K562 (cell line): ENCODE results near the gene CREB3L1. TPM values are rescaled to one million over a fixed set of nuclear protein-coding genes. Genes with fewer than 3 reads are reported as not detected.

Source experiments
- BCOR ChIP-seq: fragments of 450-650 bp; IDR thresholded peaks from 2 replicates; pipeline ENCODE4 v1.6.1; 2016
- BHLHE40 ChIP-seq: IDR thresholded peaks from 2 replicates; pipeline ENCODE4 v1.6.1; 2011; ENCODE audit warnings: low read length, improper control_type of control experiment
- CHAMP1 ChIP-seq: fragments of 450-650 bp; IDR thresholded peaks from 2 replicates; pipeline ENCODE4 v1.6.1; 2016; ENCODE audit warnings: mild to moderate bottlenecking
- CREB1 ChIP-seq, 2 experiments: sonication (generic) in 1 of 2; formaldehyde crosslinking in 1 of 2; IDR thresholded peaks; 2 replicates each; pipeline versions ENCODE4 v1.6.1 to v1.8.0; 2012 to 2022; ENCODE audit warnings: inconsistent platforms in 1 of 2, mild to moderate bottlenecking in 1 of 2, missing genetic modification reagents in 1 of 2, moderate library complexity in 1 of 2
- CREB3 ChIP-seq: fragments of 450-650 bp; conservative IDR thresholded peaks from 2 replicates; pipeline ENCODE4 v1.6.1; 2016; ENCODE audit warnings: missing genetic modification characterization, low read depth, mild to moderate bottlenecking, missing compliant biosample characterization, moderate library complexity
- FOXK2 ChIP-seq, 2 experiments: fragments of 450-650 bp; IDR thresholded peaks in 1 of 2; conservative IDR thresholded peaks in 1 of 2; 2 replicates each; pipeline ENCODE4 v1.6.1; 2016; ENCODE audit warnings: low read depth in 2 of 2, mild to moderate bottlenecking in 1 of 2
- MAX ChIP-seq: sonication (generic); formaldehyde crosslinking; IDR thresholded peaks from 2 replicates; pipeline ENCODE4 v1.9.0; 2022; ENCODE audit warnings: mild to moderate bottlenecking, missing genetic modification reagents
- MAZ ChIP-seq, 2 experiments: fragments of 450-650 bp in 1 of 2; sonication (generic) in 1 of 2; formaldehyde crosslinking; IDR thresholded peaks in 1 of 2; conservative IDR thresholded peaks in 1 of 2; 2 replicates each; pipeline versions ENCODE4 v1.4.0 to v1.5.0; 2020; ENCODE audit warnings: mild to moderate bottlenecking in 1 of 2, missing genetic modification reagents in 1 of 2
- NFE2 ChIP-seq: IDR thresholded peaks from 2 replicates; pipeline ENCODE4 v1.6.1; 2014; ENCODE audit warnings: antibody characterized with exemption, low read depth
- POLR2AphosphoS2 ChIP-seq: IDR thresholded peaks from 2 replicates; pipeline ENCODE4 v1.6.1; 2012; ENCODE audit warnings: low read length, improper control_type of control experiment
- PPARD ChIP-seq: fragments of 250-450 bp; sonication (Bioruptor Pico); IDR thresholded peaks from 2 replicates; pipeline ENCODE4 v1.8.0; 2022; ENCODE audit warnings: inconsistent platforms, mild to moderate bottlenecking, moderate library complexity
- PRPF4 ChIP-seq: fragments of 200-400 bp; formaldehyde crosslinking; IDR thresholded peaks from one replicate; pipeline ENCODE4 v1.6.1; 2017; ENCODE audit warnings: low read length, low read depth, mild to moderate bottlenecking; ENCODE audit not compliant: insufficient read depth, poor library complexity, severe bottlenecking
- SMARCC2 ChIP-seq: fragments of 450-650 bp; IDR thresholded peaks from 2 replicates; pipeline ENCODE4 v1.6.1; 2017; ENCODE audit warnings: antibody characterized with exemption, moderate library complexity, mild to moderate bottlenecking, low read depth
- TAF7 ChIP-seq: fragments of 450-650 bp; IDR thresholded peaks from 2 replicates; pipeline ENCODE4 v1.6.1; 2016; ENCODE audit warnings: missing genetic modification characterization, missing compliant biosample characterization
- TFAP4 ChIP-seq: sonication (generic); formaldehyde crosslinking; IDR thresholded peaks from 2 replicates; pipeline ENCODE4 v1.8.0; 2022; ENCODE audit warnings: missing genetic modification reagents, mild to moderate bottlenecking, moderate library complexity, borderline replicate concordance
- ZBTB43 ChIP-seq: sonication (generic); formaldehyde crosslinking; IDR thresholded peaks from 2 replicates; pipeline ENCODE4 v1.8.0; 2023; ENCODE audit warnings: mild to moderate bottlenecking, missing genetic modification reagents
- ZFPM2 ChIP-seq: fragments of 250-450 bp; sonication (Bioruptor Pico); IDR thresholded peaks from 2 replicates; pipeline ENCODE4 v1.5.1; 2022; ENCODE audit warnings: mild to moderate bottlenecking
- ZNF143 ChIP-seq: sonication (generic); formaldehyde crosslinking; IDR thresholded peaks from 2 replicates; pipeline ENCODE4 v1.9.0; 2022; ENCODE audit warnings: mild to moderate bottlenecking, missing genetic modification reagents
- ZNF282 ChIP-seq: sonication (generic); formaldehyde crosslinking; IDR thresholded peaks from 2 replicates; pipeline ENCODE4 v1.8.1; 2023; ENCODE audit warnings: missing genetic modification reagents
- ZNF644 ChIP-seq: fragments of 200-800 bp; sonication (Bioruptor generic); IDR thresholded peaks from 2 replicates; pipeline ENCODE4 v1.6.1; 2016; ENCODE audit warnings: low read depth, missing genetic modification characterization, missing compliant biosample characterization
- ZNF707 ChIP-seq: fragments of 250-450 bp; sonication (Bioruptor Pico); conservative IDR thresholded peaks from 2 replicates; pipeline ENCODE4 v1.8.0; 2022; ENCODE audit warnings: inconsistent platforms, mild to moderate bottlenecking, moderate library complexity
- ZNF77 ChIP-seq: fragments of 250-450 bp; sonication (Bioruptor Pico); IDR thresholded peaks from 2 replicates; pipeline ENCODE4 v1.5.0; 2020
- polyA plus RNA-seq, 8 experiments: library from polyadenylated mRNA; depleted of rRNA in 4 of 8; stranded (reverse) in 5 of 8; unstranded in 3 of 8; fragments of >200 nt; fragmentation: Nextera tagmentation in 2 of 8; fragmentation: Illumina TruSeq in 1 of 8; extraction: Ambion mirVana in 2 of 8; extraction: Trizol in 1 of 8; gene quantifications; 2 replicates each; pipeline versions ENCODE4 v1.2.1 to v1.2.3, GENCODE V29; 2011 to 2014; ENCODE audit warnings: inconsistent platforms in 1 of 8, missing spikeins in 1 of 8
- total RNA-seq, 7 experiments: library from RNA; depleted of rRNA in 6 of 7; stranded (reverse); fragments of >200 nt in 6 of 7; fragmentation: Illumina TruSeq in 2 of 7; extraction: Trizol in 2 of 7; gene quantifications; 2 replicates each; pipeline versions ENCODE4 v1.2.1 to v1.2.3, GENCODE V29; 2011 to 2021; ENCODE audit warnings: low replicate concordance in 1 of 7

CREB3L1 gene
- total and polyA plus RNA-seq, 9 of the 15 experiments (the other 6 are each of a cell fraction or from before 2014, with no cell fraction given): 1.2 to 27.6 (median 3.7) TPM

- no peak for TF ChIP-seq CHAMP1
- no peak for TF ChIP-seq PRPF4
- TF ChIP-seq MAZ (CRISPR knock-in tag; conservative IDR thresholded peaks at IDR 0.05 in 1 of 2, IDR thresholded peaks at IDR 0.05 in 1 of 2): peak; percentile 89 to 93
- TF ChIP-seq ZNF143: no peak
- TF ChIP-seq CREB1 (IDR thresholded peaks at IDR 0.05): no peak
- no peak for TF ChIP-seq CREB1 (CRISPR knock-in tag; IDR thresholded peaks at IDR 0.05)
- TF ChIP-seq BCOR: no peak
- peak; percentile 98 for TF ChIP-seq FOXK2 (conservative IDR thresholded peaks at IDR 0.05 in 1 of 2, IDR thresholded peaks at IDR 0.05 in 1 of 2; ENCODE audit: low read depth in 2 of 2)
- peak; percentile 98 for TF ChIP-seq TFAP4
- TF ChIP-seq PPARD (CRISPR knock-in tag): no peak
- no peak for TF ChIP-seq ZFPM2 (CRISPR knock-in tag)
- TF ChIP-seq MAX: peak; percentile 68
- TF ChIP-seq ZNF77: no peak
- TF ChIP-seq ZNF282 (CRISPR knock-in tag): no peak
- TF ChIP-seq NFE2: 0 out of 2 replicates have a peak, but pooled peaks have one; percentile 24
- 0 out of 2 replicates have a peak, but pooled peaks have one; percentile 7 for TF ChIP-seq BHLHE40
- no peak for TF ChIP-seq POLR2AphosphoS2
- no peak for TF ChIP-seq ZBTB43 (CRISPR knock-in tag)
- peak; percentile 58; the same call in 1 of the 2 replicates for TF ChIP-seq SMARCC2
- TF ChIP-seq TAF7 (tag): peak; percentile 73
- peak; percentile 2; the same call in 1 of the 2 replicates for TF ChIP-seq ZNF644 (tag)
- no peak for TF ChIP-seq ZNF707 (CRISPR knock-in tag)
- TF ChIP-seq CREB3: peak; percentile 72
Observed at GRCh38 chr11:46242952-46243795, 34.3 kb upstream of the CREB3L1 start (continued).
